Neural cell (in vitro differentiated cells): ENCODE data around the gene FBXO7. TPM values are rescaled to one million over a fixed set of nuclear protein-coding genes. Genes with fewer than 3 reads are reported as not detected.

Experiments used
- H2AFZ ChIP-seq: fragments of 200-600, 300-800 bp; sonication (generic), shearing (Covaris generic); 2 replicates; pipeline ENCODE4 v1.6.0; 2014; ENCODE audit warnings: low read depth, mild to moderate bottlenecking, antibody characterized with exemption, low read length, moderate library complexity
- H3F3A ChIP-seq: fragments of 200-600 bp; shearing (Covaris generic); 2 replicates; pipeline ENCODE4 v1.6.1; 2016; ENCODE audit warnings: mild to moderate bottlenecking, moderate library complexity, mixed read lengths, antibody characterized with exemption, low read length; ENCODE audit not compliant: insufficient read depth, poor library complexity, severe bottlenecking
- H3K27ac ChIP-seq: fragments of 200-600, 300-800 bp; sonication (generic), shearing (Covaris generic); 2 replicates; pipeline ENCODE4 v1.5.1; 2014; ENCODE audit warnings: mild to moderate bottlenecking, low read length, moderate library complexity
- H3K27me3 ChIP-seq: fragments of 300-800, 200-600 bp; sonication (generic), shearing (Covaris generic); 2 replicates; pipeline ENCODE4 v1.6.0; 2014; ENCODE audit warnings: mild to moderate bottlenecking, low read depth, low read length, moderate library complexity; ENCODE audit not compliant: insufficient read depth
- H3K36me3 ChIP-seq: fragments of 300-800, 200-600 bp; sonication (generic), shearing (Covaris generic); 2 replicates; pipeline ENCODE4 v1.5.1; 2014; ENCODE audit warnings: mild to moderate bottlenecking, antibody characterized with exemption, low read length, moderate library complexity; ENCODE audit not compliant: insufficient read depth
- H3K4me2 ChIP-seq: fragments of 300-800, 200-600 bp; sonication (generic), shearing (Covaris generic); 2 replicates; pipeline ENCODE4 v1.6.0; 2014; ENCODE audit warnings: mild to moderate bottlenecking, low read length
- H3K4me3 ChIP-seq: fragments of 300-800, 200-600 bp; sonication (generic), shearing (Covaris generic); 2 replicates; pipeline ENCODE4 v1.5.1; 2014; ENCODE audit warnings: mild to moderate bottlenecking, low read length, moderate library complexity
- H3K79me2 ChIP-seq: fragments of 200-600 bp; shearing (Covaris generic); replicated peaks from 2 replicates; pipeline ENCODE4 v1.6.0; 2014; ENCODE audit warnings: mild to moderate bottlenecking, low read length, moderate library complexity; ENCODE audit not compliant: insufficient read depth
- H3K9ac ChIP-seq: fragments of 300-800, 200-600 bp; sonication (generic), shearing (Covaris generic); 2 replicates; pipeline ENCODE4 v1.6.1; 2016; ENCODE audit warnings: mild to moderate bottlenecking, low read length, mixed read lengths
- H3K9me2 ChIP-seq: fragments of 200-600 bp; shearing (Covaris generic); 2 replicates; pipeline ENCODE4 v1.6.1; 2016; ENCODE audit warnings: mild to moderate bottlenecking, low read length, mixed read lengths; ENCODE audit not compliant: insufficient read depth
- H3K9me3 ChIP-seq: fragments of 200-600, 300-800 bp; sonication (generic), shearing (Covaris generic); 2 replicates; pipeline ENCODE4 v1.6.1; 2016; ENCODE audit warnings: mild to moderate bottlenecking, mixed run types, low read length, moderate library complexity, mixed read lengths
- H4K20me1 ChIP-seq: fragments of 200-600 bp; shearing (Covaris generic); 2 replicates; pipeline ENCODE4 v1.6.1; 2016; ENCODE audit warnings: mild to moderate bottlenecking, mixed run types; ENCODE audit not compliant: insufficient read depth
- CTCF ChIP-seq: fragments of 450-650 bp; IDR thresholded peaks from 2 replicates; pipeline ENCODE4 v1.5.1; 2014; ENCODE audit warnings: antibody characterized with exemption, mild to moderate bottlenecking, moderate library complexity; ENCODE audit not compliant: poor library complexity, severe bottlenecking
- EP300 ChIP-seq: fragments of 450-650 bp; conservative IDR thresholded peaks from 2 replicates; pipeline ENCODE4 v1.6.1; 2014; ENCODE audit warnings: antibody characterized with exemption, mild to moderate bottlenecking, moderate library complexity; ENCODE audit not compliant: poor library complexity, severe bottlenecking
- EZH2 ChIP-seq: fragments of 200-600, 300-800 bp; shearing (Covaris generic), sonication (generic); IDR thresholded peaks from 2 replicates; pipeline ENCODE4 v1.6.1; 2014; ENCODE audit warnings: antibody characterized with exemption, low read length, borderline replicate concordance, mild to moderate bottlenecking; ENCODE audit not compliant: insufficient read depth, poor library complexity, severe bottlenecking
- MXI1 ChIP-seq: fragments of 450-650 bp; conservative IDR thresholded peaks from 2 replicates; pipeline ENCODE4 v1.6.1; 2014; ENCODE audit warnings: antibody characterized with exemption, mild to moderate bottlenecking; ENCODE audit not compliant: poor library complexity, severe bottlenecking
- POLR2AphosphoS5 ChIP-seq: IDR thresholded peaks from 2 replicates; pipeline ENCODE4 v1.6.1; 2012
- RAD21 ChIP-seq: fragments of 450-650 bp; conservative IDR thresholded peaks from 2 replicates; pipeline ENCODE4 v1.6.1; 2014; ENCODE audit warnings: antibody characterized with exemption, mild to moderate bottlenecking, moderate library complexity
- REST ChIP-seq: IDR thresholded peaks from 2 replicates; pipeline ENCODE4 v1.6.1; 2012; ENCODE audit warnings: borderline replicate concordance
- SMC3 ChIP-seq: fragments of 450-650 bp; conservative IDR thresholded peaks from 2 replicates; pipeline ENCODE4 v1.6.1; 2014; ENCODE audit warnings: antibody characterized with exemption, mild to moderate bottlenecking, moderate library complexity; ENCODE audit not compliant: poor library complexity
- TAF1 ChIP-seq: IDR thresholded peaks from 2 replicates; pipeline ENCODE4 v1.6.1; 2012; ENCODE audit warnings: low read depth
- polyA plus RNA-seq: library from polyadenylated mRNA; depleted of rRNA; stranded (reverse); fragments of >200 nt; gene quantifications from 2 replicates; pipeline ENCODE4 v1.2.3, GENCODE V29; 2014

The FBXO7 gene
- polyA plus RNA-seq, 1 donor from 2014 or later: 51.2 TPM

- no peak overlapping the region for H3K27ac ChIP-seq
- H3K4me2 ChIP-seq: no peak overlapping the region
- H3K36me3 ChIP-seq: no peaks in the 10 kb centered on the region
- no peaks in the 10 kb centered on the region for H3K9me3 ChIP-seq
- no peak overlapping the region for H2AFZ ChIP-seq
- H4K20me1 ChIP-seq: no peaks in the 10 kb centered on the region
- H3K4me3 ChIP-seq: no peak overlapping the region
- no peak overlapping the region for H3K9ac ChIP-seq
- H3K79me2 ChIP-seq: no peaks in the 10 kb centered on the region
- no peak for TF ChIP-seq SMC3
- no peak for TF ChIP-seq REST
- TF ChIP-seq RAD21: no peak
- no peak for TF ChIP-seq EZH2
- TF ChIP-seq CTCF: no peak
- no peak for TF ChIP-seq EP300
- no peak for TF ChIP-seq POLR2AphosphoS5
- TF ChIP-seq TAF1: no peak
- TF ChIP-seq MXI1: no peak
- no peaks in the 10 kb centered on the region for H3K9me2 ChIP-seq
- H3F3A ChIP-seq: no peaks in the 10 kb centered on the region
- no peaks in the 10 kb centered on the region for H3K27me3 ChIP-seq
Observed at GRCh38 chr22:32541481-32541880, 66.9 kb downstream of the FBXO7 start.

GRCh38 chr22:32542066-32542676, 67.6 kb downstream of the FBXO7 start:
- Histone ChIP-seq H3K4me3 (no peak overlapping the region), H3K79me2 (no peaks in the 10 kb centered on the region), H3K9me3 (no peaks in the 10 kb centered on the region)

More at GRCh38 chr22:32542066-32542676, 67.6 kb downstream of the FBXO7 start:
- Histone ChIP-seq H3K27ac (no peak overlapping the region), H3K36me3 (no peaks in the 10 kb centered on the region), H4K20me1 (no peaks in the 10 kb centered on the region), H3K27me3 (no peaks in the 10 kb centered on the region), H3F3A (no peaks in the 10 kb centered on the region), H3K9ac (no peak overlapping the region), H3K4me2 (no peak overlapping the region), H2AFZ (no peak overlapping the region), H3K9me2 (no peaks in the 10 kb centered on the region)
- TF ChIP-seq EZH2 (no peak), TAF1 (no peak), CTCF (no peak), POLR2AphosphoS5 (no peak), REST (no peak), RAD21 (no peak), EP300 (no peak), MXI1 (no peak), SMC3 (no peak)
